Liver (tissue), 9 donors: ENCODE data around the gene RIMOC1. TPM values are rescaled to one million over a fixed set of nuclear protein-coding genes. Genes with fewer than 3 reads are reported as not detected.

Experiments
- DNase-seq: peaks from one replicate; pipeline ENCODE4 v3.0.0-alpha.2; 2017; ENCODE audit warnings: low spot score
- H3K27ac ChIP-seq, 2 donors: one replicate each; pipeline ENCODE4 v1.7.0; 2013; ENCODE audit warnings: inconsistent platforms in 2 of 2, low read length in 2 of 2, control low read depth in 1 of 2, low read depth in 1 of 2, mild to moderate bottlenecking in 1 of 2
- H3K27me3 ChIP-seq, 4 donors: one replicate each; pipeline versions ENCODE4 v1.6.1 to v1.7.0; 2013; ENCODE audit warnings: low read length in 3 of 4, inconsistent platforms in 1 of 4, mild to moderate bottlenecking in 1 of 4, moderate library complexity in 1 of 4; ENCODE audit not compliant: control insufficient read depth in 4 of 4, insufficient read depth in 4 of 4
- H3K36me3 ChIP-seq, 4 donors: one replicate each; pipeline versions ENCODE4 v1.6.1 to v1.7.0; 2013; ENCODE audit warnings: low read length in 3 of 4, mild to moderate bottlenecking in 3 of 4, low read depth in 1 of 4, moderate library complexity in 1 of 4; ENCODE audit not compliant: control insufficient read depth in 4 of 4, insufficient read depth in 3 of 4
- H3K4me1 ChIP-seq, 4 donors: one replicate each; pipeline versions ENCODE4 v1.6.1 to v1.7.0; 2013; ENCODE audit warnings: low read length in 3 of 4, mild to moderate bottlenecking in 3 of 4, moderate library complexity in 1 of 4; ENCODE audit not compliant: control insufficient read depth in 4 of 4, insufficient read depth in 4 of 4
- H3K4me3 ChIP-seq, 3 donors: one replicate each; pipeline versions ENCODE4 v1.6.1 to v1.7.0; 2013; ENCODE audit warnings: low read length in 3 of 3, control low read depth in 1 of 3, low read depth in 1 of 3, mild to moderate bottlenecking in 1 of 3
- H3K9ac ChIP-seq, 2 donors: one replicate each; pipeline ENCODE4 v1.7.0; 2013; ENCODE audit warnings: low read length in 2 of 2, mild to moderate bottlenecking in 2 of 2, moderate library complexity in 2 of 2, control low read depth in 1 of 2, low read depth in 1 of 2
- H3K9me3 ChIP-seq, 4 donors: one replicate each; pipeline versions ENCODE4 v1.6.1 to v1.7.0; 2013; ENCODE audit warnings: low read length in 3 of 4; ENCODE audit not compliant: control insufficient read depth in 4 of 4
- EGR1 ChIP-seq, 2 donors: IDR thresholded peaks; 2 replicates each; pipeline ENCODE4 v1.6.1; 2016 to 2018; ENCODE audit warnings: antibody characterized with exemption in 2 of 2, low read depth in 2 of 2
- FOXA1 ChIP-seq: IDR thresholded peaks from 2 replicates; pipeline ENCODE4 v1.6.1; 2016; ENCODE audit warnings: antibody characterized with exemption
- FOXA2 ChIP-seq: IDR thresholded peaks from 2 replicates; pipeline ENCODE4 v1.6.1; 2016; ENCODE audit warnings: antibody characterized with exemption
- GABPA ChIP-seq, 2 donors: IDR thresholded peaks in 1 of 2; conservative IDR thresholded peaks in 1 of 2; 2 replicates each; pipeline ENCODE4 v1.6.1; 2016; ENCODE audit warnings: antibody characterized with exemption in 2 of 2, mild to moderate bottlenecking in 1 of 2, moderate library complexity in 1 of 2
- HNF4A ChIP-seq, 2 donors: conservative IDR thresholded peaks; 2 replicates each; pipeline ENCODE4 v1.6.1; 2016; ENCODE audit warnings: antibody characterized with exemption in 2 of 2, mild to moderate bottlenecking in 2 of 2
- HNF4G ChIP-seq: IDR thresholded peaks from 2 replicates; pipeline ENCODE4 v1.6.1; 2016; ENCODE audit warnings: antibody characterized with exemption
- JUND ChIP-seq, 2 donors: IDR thresholded peaks; 2 replicates each; pipeline ENCODE4 v1.6.1; 2016; ENCODE audit warnings: antibody characterized with exemption in 2 of 2
- NR2F2 ChIP-seq: IDR thresholded peaks from 2 replicates; pipeline ENCODE4 v1.6.1; 2016; ENCODE audit warnings: antibody characterized with exemption
- RAD21 ChIP-seq, 2 donors: IDR thresholded peaks; 2 replicates each; pipeline ENCODE4 v1.6.1; 2016; ENCODE audit warnings: antibody characterized with exemption in 2 of 2, mild to moderate bottlenecking in 2 of 2
- RXRA ChIP-seq, 2 donors: IDR thresholded peaks; 2 replicates each; pipeline ENCODE4 v1.6.1; 2017 to 2018; ENCODE audit warnings: antibody characterized with exemption in 2 of 2, mild to moderate bottlenecking in 1 of 2
- SP1 ChIP-seq: IDR thresholded peaks from 2 replicates; pipeline ENCODE4 v1.6.1; 2018; ENCODE audit warnings: antibody characterized with exemption, mild to moderate bottlenecking
- TAF1 ChIP-seq: conservative IDR thresholded peaks from 2 replicates; pipeline ENCODE4 v1.6.1; 2016; ENCODE audit warnings: antibody characterized with exemption, mild to moderate bottlenecking
- YY1 ChIP-seq: IDR thresholded peaks from 2 replicates; pipeline ENCODE4 v1.6.1; 2016; ENCODE audit warnings: antibody characterized with exemption, mild to moderate bottlenecking
- WGBS: extraction: QIAGEN DNeasy Blood & Tissue Kit; methylation state at CpG from one replicate; pipeline ENCODE4 v1.1.7; 2013; 5-methylcytosine and 5-hydroxymethylcytosine counted together
- polyA plus RNA-seq, 2 donors: library from polyadenylated mRNA; stranded (reverse) in 1 of 2; unstranded in 1 of 2; fragments of 200-250 nt in 1 of 2; fragments of >200 nt in 1 of 2; fragmentation: Nextera tagmentation in 1 of 2; extraction: Ambion mirVana in 1 of 2; gene quantifications; one replicate each; pipeline versions ENCODE4 v1.2.1 to v1.2.3, GENCODE V29; 2013 to 2015
- total RNA-seq, 2 donors: library from RNA; depleted of rRNA; stranded (reverse); fragments of >200 nt; gene quantifications; one replicate each; pipeline ENCODE4 v1.2.3, GENCODE V29; 2014
- TF ChIP-seq, protein P1 (sequence below): fragments of 150-350 bp; IDR thresholded peaks from 2 replicates; pipeline ENCODE4 v1.5.1; 2017; ENCODE audit warnings: improper control_type of control experiment, low read depth, low read length; ENCODE audit not compliant: missing input control
- TF ChIP-seq, protein P2 (sequence below): IDR thresholded peaks from 2 replicates; pipeline ENCODE4 v1.6.1; 2016; ENCODE audit warnings: antibody characterized with exemption
- TF ChIP-seq, protein P3 (sequence below): IDR thresholded peaks from 2 replicates; pipeline ENCODE4 v1.6.1; 2016; ENCODE audit warnings: antibody characterized with exemption
- TF ChIP-seq, protein P4 (sequence below): IDR thresholded peaks from 2 replicates; pipeline ENCODE4 v1.6.1; 2016; ENCODE audit warnings: antibody characterized with exemption
- TF ChIP-seq, protein P5 (sequence below): IDR thresholded peaks from 2 replicates; pipeline ENCODE4 v1.6.1; 2016; ENCODE audit warnings: antibody characterized with exemption, mild to moderate bottlenecking
- donor health status: healthy.
- donor health status: healthy.
- donor health status: healthy.
- donor health status: healthy.
- donor health status: healthy.

Gene RIMOC1
- total and polyA plus RNA-seq, 4 donors = 3.7 to 11.8 (median 6.7) TPM

DNA sequence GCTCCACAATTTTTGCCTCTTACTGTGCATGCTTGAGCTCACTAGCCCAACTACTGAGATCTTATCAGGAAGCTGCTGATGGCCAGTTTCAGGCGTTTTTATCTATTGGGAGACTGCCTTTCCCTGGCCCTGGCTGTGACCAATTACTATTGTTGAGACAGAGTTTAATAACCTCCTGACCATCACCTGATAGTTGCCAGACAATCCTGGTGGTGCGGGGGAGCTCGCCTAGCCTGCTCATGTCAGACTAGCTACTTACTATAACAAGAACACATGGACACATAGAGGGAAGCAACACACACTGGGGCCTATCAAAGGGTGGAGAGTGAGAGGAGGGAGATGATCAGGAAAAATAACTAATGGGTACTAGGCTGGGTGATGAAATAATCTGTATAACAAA, 20.9 kb upstream of the RIMOC1 start:
- Histone ChIP-seq H3K27me3 (peaks cover 0 to 5% (median 1%) of the 10 kb centered on the region in 4 donors), H3K27ac (no peak overlapping the region), H3K36me3 (no peaks in the 10 kb centered on the region), H3K4me3 (no peak overlapping the region), H3K9me3 (no peaks in the 10 kb centered on the region), H3K4me1 (no peaks in the 10 kb centered on the region), H3K9ac (no peak overlapping the region)
- TF ChIP-seq JUND (IDR thresholded peaks at IDR 0.05) (no peak), HNF4A (conservative IDR thresholded peaks at IDR 0.05) (no peak), YY1 (no peak), TAF1 (no peak), GABPA (IDR thresholded peaks at IDR 0.05 in 1 of 2, conservative IDR thresholded peaks at IDR 0.05 in 1 of 2) (no peak), EGR1 (IDR thresholded peaks at IDR 0.05; ENCODE audit: low read depth in 2 of 2) (no peak), SP1 (no peak), FOXA1 (no peak)
- TF ChIP-seq, protein P1, sequence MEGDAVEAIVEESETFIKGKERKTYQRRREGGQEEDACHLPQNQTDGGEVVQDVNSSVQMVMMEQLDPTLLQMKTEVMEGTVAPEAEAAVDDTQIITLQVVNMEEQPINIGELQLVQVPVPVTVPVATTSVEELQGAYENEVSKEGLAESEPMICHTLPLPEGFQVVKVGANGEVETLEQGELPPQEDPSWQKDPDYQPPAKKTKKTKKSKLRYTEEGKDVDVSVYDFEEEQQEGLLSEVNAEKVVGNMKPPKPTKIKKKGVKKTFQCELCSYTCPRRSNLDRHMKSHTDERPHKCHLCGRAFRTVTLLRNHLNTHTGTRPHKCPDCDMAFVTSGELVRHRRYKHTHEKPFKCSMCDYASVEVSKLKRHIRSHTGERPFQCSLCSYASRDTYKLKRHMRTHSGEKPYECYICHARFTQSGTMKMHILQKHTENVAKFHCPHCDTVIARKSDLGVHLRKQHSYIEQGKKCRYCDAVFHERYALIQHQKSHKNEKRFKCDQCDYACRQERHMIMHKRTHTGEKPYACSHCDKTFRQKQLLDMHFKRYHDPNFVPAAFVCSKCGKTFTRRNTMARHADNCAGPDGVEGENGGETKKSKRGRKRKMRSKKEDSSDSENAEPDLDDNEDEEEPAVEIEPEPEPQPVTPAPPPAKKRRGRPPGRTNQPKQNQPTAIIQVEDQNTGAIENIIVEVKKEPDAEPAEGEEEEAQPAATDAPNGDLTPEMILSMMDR = no peak
- TF ChIP-seq, protein P2, sequence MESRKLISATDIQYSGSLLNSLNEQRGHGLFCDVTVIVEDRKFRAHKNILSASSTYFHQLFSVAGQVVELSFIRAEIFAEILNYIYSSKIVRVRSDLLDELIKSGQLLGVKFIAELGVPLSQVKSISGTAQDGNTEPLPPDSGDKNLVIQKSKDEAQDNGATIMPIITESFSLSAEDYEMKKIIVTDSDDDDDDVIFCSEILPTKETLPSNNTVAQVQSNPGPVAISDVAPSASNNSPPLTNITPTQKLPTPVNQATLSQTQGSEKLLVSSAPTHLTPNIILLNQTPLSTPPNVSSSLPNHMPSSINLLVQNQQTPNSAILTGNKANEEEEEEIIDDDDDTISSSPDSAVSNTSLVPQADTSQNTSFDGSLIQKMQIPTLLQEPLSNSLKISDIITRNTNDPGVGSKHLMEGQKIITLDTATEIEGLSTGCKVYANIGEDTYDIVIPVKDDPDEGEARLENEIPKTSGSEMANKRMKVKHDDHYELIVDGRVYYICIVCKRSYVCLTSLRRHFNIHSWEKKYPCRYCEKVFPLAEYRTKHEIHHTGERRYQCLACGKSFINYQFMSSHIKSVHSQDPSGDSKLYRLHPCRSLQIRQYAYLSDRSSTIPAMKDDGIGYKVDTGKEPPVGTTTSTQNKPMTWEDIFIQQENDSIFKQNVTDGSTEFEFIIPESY = no peak
- TF ChIP-seq, protein P3, sequence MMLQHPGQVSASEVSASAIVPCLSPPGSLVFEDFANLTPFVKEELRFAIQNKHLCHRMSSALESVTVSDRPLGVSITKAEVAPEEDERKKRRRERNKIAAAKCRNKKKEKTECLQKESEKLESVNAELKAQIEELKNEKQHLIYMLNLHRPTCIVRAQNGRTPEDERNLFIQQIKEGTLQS = no peak
- TF ChIP-seq, protein P4, sequence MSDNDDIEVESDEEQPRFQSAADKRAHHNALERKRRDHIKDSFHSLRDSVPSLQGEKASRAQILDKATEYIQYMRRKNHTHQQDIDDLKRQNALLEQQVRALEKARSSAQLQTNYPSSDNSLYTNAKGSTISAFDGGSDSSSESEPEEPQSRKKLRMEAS = no peak
- no peak for DNase-seq
- WGBS = 82% methylated on average over 3 of the region's 3 CpGs

DNA sequence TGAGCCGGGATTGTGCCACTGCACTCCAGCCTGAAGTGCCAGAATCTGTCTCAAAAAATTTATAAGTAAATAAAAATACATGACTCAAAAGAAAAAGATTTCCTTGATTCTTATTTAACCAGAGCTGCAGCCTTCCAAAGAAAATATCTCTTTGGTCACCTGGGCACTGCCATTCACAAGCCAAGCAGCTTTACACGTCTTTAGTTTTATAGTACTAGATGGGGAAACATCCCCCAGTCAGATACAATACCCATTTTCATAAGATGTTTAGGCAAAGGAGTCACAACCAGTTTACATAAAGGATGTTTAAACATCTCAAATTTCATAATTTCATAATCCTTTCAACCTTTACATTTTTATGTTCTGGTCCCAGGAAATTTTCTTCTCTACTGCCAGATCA, 20.2 kb upstream of the RIMOC1 start:
- no peak for TF ChIP-seq GABPA (IDR thresholded peaks at IDR 0.05 in 1 of 2, conservative IDR thresholded peaks at IDR 0.05 in 1 of 2)
- no peak for TF ChIP-seq YY1
- TF ChIP-seq FOXA2 = no peak
- TF ChIP-seq NR2F2 = no peak
- Histone ChIP-seq H3K4me3 (no peak overlapping the region), H3K27ac (no peak overlapping the region), H3K9me3 (no peaks in the 10 kb centered on the region), H3K4me1 (no peaks in the 10 kb centered on the region), H3K9ac (no peak overlapping the region), H3K27me3 (peaks cover 0 to 5% (median 1%) of the 10 kb centered on the region in 4 donors), H3K36me3 (no peaks in the 10 kb centered on the region)
- 96% methylated on average over 2 of the region's 2 CpGs for WGBS
- DNase-seq = no peak

DNA sequence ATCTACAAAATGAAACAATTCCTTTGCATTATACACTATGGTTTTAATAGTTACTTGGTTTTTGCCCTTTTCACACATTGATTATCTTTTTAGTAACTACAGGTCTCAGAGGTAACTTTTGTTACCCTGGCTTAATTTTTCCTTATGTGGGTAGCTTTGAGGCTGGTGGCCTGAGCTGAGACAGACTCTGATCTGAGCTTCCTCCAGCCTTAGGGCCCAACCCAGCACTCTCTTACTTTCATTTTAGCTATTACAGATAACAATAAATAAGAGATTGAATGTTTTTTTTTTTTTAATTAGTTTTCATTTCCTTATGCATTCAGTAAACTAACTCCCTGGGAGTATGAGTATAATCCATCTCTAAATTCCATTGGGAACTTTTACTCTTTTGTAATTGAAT, 18.9 kb upstream of the RIMOC1 start:
- no peak overlapping the region for H3K9ac ChIP-seq
- DNase-seq = no peak
- TF ChIP-seq NR2F2 = no peak
- no peak for TF ChIP-seq RXRA (IDR thresholded peaks at IDR 0.05)
- no peak for TF ChIP-seq HNF4G
- TF ChIP-seq, protein P3 = no peak
- TF ChIP-seq, protein P5, sequence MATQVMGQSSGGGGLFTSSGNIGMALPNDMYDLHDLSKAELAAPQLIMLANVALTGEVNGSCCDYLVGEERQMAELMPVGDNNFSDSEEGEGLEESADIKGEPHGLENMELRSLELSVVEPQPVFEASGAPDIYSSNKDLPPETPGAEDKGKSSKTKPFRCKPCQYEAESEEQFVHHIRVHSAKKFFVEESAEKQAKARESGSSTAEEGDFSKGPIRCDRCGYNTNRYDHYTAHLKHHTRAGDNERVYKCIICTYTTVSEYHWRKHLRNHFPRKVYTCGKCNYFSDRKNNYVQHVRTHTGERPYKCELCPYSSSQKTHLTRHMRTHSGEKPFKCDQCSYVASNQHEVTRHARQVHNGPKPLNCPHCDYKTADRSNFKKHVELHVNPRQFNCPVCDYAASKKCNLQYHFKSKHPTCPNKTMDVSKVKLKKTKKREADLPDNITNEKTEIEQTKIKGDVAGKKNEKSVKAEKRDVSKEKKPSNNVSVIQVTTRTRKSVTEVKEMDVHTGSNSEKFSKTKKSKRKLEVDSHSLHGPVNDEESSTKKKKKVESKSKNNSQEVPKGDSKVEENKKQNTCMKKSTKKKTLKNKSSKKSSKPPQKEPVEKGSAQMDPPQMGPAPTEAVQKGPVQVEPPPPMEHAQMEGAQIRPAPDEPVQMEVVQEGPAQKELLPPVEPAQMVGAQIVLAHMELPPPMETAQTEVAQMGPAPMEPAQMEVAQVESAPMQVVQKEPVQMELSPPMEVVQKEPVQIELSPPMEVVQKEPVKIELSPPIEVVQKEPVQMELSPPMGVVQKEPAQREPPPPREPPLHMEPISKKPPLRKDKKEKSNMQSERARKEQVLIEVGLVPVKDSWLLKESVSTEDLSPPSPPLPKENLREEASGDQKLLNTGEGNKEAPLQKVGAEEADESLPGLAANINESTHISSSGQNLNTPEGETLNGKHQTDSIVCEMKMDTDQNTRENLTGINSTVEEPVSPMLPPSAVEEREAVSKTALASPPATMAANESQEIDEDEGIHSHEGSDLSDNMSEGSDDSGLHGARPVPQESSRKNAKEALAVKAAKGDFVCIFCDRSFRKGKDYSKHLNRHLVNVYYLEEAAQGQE = no peak
- no peak for TF ChIP-seq HNF4A (conservative IDR thresholded peaks at IDR 0.05)
- no peak for TF ChIP-seq RAD21 (IDR thresholded peaks at IDR 0.05)
- no peak for TF ChIP-seq FOXA2
- TF ChIP-seq, protein P2 = no peak
- TF ChIP-seq YY1 = no peak
- TF ChIP-seq, protein P4 = no peak

More for the DNA sequence above, 18.9 kb upstream of the RIMOC1 start:
- no peaks in the 10 kb centered on the region for H3K4me1 ChIP-seq
- no peaks in the 10 kb centered on the region for H3K9me3 ChIP-seq
- no peak overlapping the region for H3K27ac ChIP-seq
- H3K4me3 ChIP-seq = no peak overlapping the region
- H3K36me3 ChIP-seq = no peaks in the 10 kb centered on the region
- H3K27me3 ChIP-seq = peaks cover 0 to 5% (median 1%) of the 10 kb centered on the region in 4 donors
